Stimulated activated CD4-positive, alpha-beta T cell treated with anti-CD3 and anti-CD28 coated beads, Interleukin-1b, Interleukin-23, amount 100 ng/mL, for 24 hours (primary cell): ENCODE results near the gene LRP10.

Source experiments
- DNase-seq, 4 experiments: peaks; one replicate each; pipeline ENCODE4 v3.0.0-alpha.2; 2020; ENCODE audit warnings: low read depth in 4 of 4, low spot score in 1 of 4

Gene LRP10

GRCh38 chr14:22915886-22916521 is 44.5 kb downstream of the LRP10 start:
- DNase-seq, result no peak

GRCh38 chr14:22918804-22919600 is 47.5 kb downstream of the LRP10 start, which contains the start of gene RBM23:
TSS of gene RBM23 (minus strand) at chr14:22919149.
- peak; percentile 99 to 100 (median 100) for DNase-seq

GRCh38 chr14:22919601-22919921 is 48.0 kb downstream of the LRP10 start:
- no peak for DNase-seq

- DNase-seq, result no peak
Observed at GRCh38 chr14:22920697-22921096, 49.2 kb downstream of the LRP10 start.

GRCh38 chr14:22922294-22922693 is 50.8 kb downstream of the LRP10 start:
- no peak for DNase-seq

- DNase-seq, result no peak
Observed at GRCh38 chr14:22923746-22924145, 52.2 kb downstream of the LRP10 start.

- no peak for DNase-seq
Observed at GRCh38 chr14:22925513-22925912, 54.0 kb downstream of the LRP10 start.

GRCh38 chr14:22926316-22926715 is 54.8 kb downstream of the LRP10 start:
- DNase-seq, result no peak

GRCh38 chr14:22928237-22929103 is 56.9 kb downstream of the LRP10 start:
- DNase-seq, result no peak

- peak; percentile 91 to 96 (median 96) for DNase-seq
Observed at GRCh38 chr14:22929104-22929960, 57.8 kb downstream of the LRP10 start, which contains the start of gene PRMT5. TSS of gene PRMT5 (minus strand) at chr14:22929376. CDS start at chr14:22929361, 15 bp downstream.

- DNase-seq, result no peak
Observed at GRCh38 chr14:22929961-22930364, 58.4 kb downstream of the LRP10 start.
